ENCODE data around the gene ADAMTS2. TPM values are rescaled to one million over a fixed set of nuclear protein-coding genes. Genes with fewer than 3 reads are reported as not detected.

The ADAMTS2 gene
- total and polyA plus RNA-seq, 4 donors: 4.8 to 49.8 (median 32.0) TPM

DNA sequence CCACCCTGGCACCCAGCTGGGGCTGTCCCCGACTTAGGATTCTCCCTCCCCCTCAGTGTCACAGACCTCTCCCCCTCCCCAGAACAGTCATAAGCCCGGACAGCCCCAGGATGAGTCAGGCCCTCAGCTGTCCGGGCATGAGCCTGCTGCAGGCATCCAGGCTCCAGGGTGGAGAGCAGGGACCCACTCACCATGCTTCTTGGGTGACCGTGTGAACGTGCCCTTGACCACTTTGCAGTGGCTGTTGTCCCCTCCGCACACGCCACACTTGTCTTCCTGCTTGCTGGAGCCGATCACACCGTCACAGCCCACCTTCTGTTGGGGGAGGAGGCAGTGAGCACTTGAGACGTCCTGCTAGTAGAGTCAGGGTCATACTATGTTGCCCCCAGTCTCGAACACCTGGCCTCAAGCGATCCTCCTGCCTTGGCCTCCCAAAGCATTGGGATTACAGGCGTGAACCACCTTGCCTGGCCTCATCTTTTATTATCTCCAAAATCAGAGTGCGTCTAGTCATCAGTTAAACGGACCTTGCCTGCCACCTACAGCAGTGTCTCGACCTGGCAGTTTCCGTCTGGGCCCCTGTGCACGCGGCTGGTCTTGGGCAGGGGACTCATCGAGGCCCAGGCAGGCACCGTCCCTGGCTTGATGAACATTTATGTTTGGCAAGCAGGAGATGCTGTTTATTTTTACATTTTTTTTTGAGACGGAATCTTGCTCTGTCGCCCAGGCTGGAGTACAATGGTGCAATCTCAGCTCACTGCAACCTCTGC lies 212.5 kb downstream of the ADAMTS2 start:
- H3K36me3 ChIP-seq (ENCODE audit: control insufficient read depth in 1 of 2, insufficient read depth in 2 of 2, low read length in 1 of 2): no peaks in the 10 kb centered on the region
- intact Hi-C loops (cut with DNase I): no loop called here
- ATAC-seq (ENCODE audit: low FRiP score) (no peak), DNase-seq (peak in 1 of 2 donors; percentile 48)
- no peak overlapping the region for H3K4me3 ChIP-seq (ENCODE audit: low read length in 2 of 2)
- no peaks in the 10 kb centered on the region for H3K4me1 ChIP-seq (ENCODE audit: control insufficient read depth in 1 of 2, insufficient read depth in 2 of 2, low read length in 2 of 2)
- no peaks in the 10 kb centered on the region for H3K9me3 ChIP-seq (ENCODE audit: control insufficient read depth, low read length)
- no peak overlapping the region for H3K27ac ChIP-seq (ENCODE audit: low read depth in 1 of 2, low read length in 2 of 2)
- WGBS, 2 donors: 87 to 88% methylated on average over 23 of the region's 23 CpGs
- H3K27me3 ChIP-seq (ENCODE audit: control insufficient read depth in 1 of 2, insufficient read depth in 2 of 2, low read length in 1 of 2): no peaks in the 10 kb centered on the region

DNA sequence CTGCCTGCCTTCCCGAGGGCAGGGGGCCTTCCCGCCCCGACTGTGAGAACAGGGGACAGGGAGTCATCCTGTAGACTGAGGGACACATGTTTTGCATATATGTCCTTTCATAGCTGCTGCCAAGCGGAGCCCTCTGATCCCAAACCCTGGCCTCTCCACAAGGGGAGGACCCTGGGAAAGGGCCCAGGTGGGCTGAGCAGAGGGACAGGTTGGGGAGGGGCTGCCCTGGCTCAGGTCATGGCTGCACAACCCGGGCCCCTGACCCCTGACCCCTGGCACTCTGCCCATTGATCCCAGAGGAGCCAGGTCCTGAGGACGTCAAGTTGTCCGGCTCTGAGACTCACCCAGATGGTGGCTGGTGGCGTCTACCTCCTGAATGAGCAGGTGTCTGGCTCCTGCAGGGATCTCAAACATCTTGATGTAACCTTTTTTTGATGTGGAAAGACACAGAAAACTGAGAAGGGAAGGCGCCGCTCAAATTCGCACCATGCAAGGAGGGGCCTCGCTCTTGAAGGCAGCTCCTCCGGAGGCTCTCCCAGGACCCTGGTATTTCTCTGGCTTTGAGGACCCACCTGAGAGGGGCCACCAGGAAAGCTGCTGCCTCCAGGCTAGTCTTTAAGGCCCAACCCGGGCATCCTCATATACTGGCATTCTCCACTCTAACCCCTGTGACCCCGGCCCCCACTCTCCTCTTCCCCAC lies 213.2 kb downstream of the ADAMTS2 start:
- no peaks in the 10 kb centered on the region for H3K36me3 ChIP-seq (ENCODE audit: control insufficient read depth in 1 of 2, insufficient read depth in 2 of 2, low read length in 1 of 2)
- no peaks in the 10 kb centered on the region for H3K27me3 ChIP-seq (ENCODE audit: control insufficient read depth in 1 of 2, insufficient read depth in 2 of 2, low read length in 1 of 2)
- no peak overlapping the region for H3K4me3 ChIP-seq (ENCODE audit: low read length in 2 of 2)
- H3K4me1 ChIP-seq (ENCODE audit: control insufficient read depth in 1 of 2, insufficient read depth in 2 of 2, low read length in 2 of 2): no peaks in the 10 kb centered on the region
- H3K9me3 ChIP-seq (ENCODE audit: control insufficient read depth, low read length): no peaks in the 10 kb centered on the region
- no peak for ATAC-seq (ENCODE audit: low FRiP score)
- peak in 1 of 2 donors; percentile 73 for DNase-seq
- 82 to 86% methylated on average over 15 of the region's 15 CpGs for WGBS, 2 donors
- no peak overlapping the region for H3K27ac ChIP-seq (ENCODE audit: low read depth in 1 of 2, low read length in 2 of 2)
- intact Hi-C loops (cut with DNase I): no loop called here

GRCh38 chr5:179131321-179131835 lies 213.9 kb downstream of the ADAMTS2 start:
- no peaks in the 10 kb centered on the region for H3K36me3 ChIP-seq (ENCODE audit: control insufficient read depth in 1 of 2, insufficient read depth in 2 of 2, low read length in 1 of 2)
- no peaks in the 10 kb centered on the region for H3K9me3 ChIP-seq (ENCODE audit: control insufficient read depth, low read length)
- no peaks in the 10 kb centered on the region for H3K4me1 ChIP-seq (ENCODE audit: control insufficient read depth in 1 of 2, insufficient read depth in 2 of 2, low read length in 2 of 2)
- no peaks in the 10 kb centered on the region for H3K27me3 ChIP-seq (ENCODE audit: control insufficient read depth in 1 of 2, insufficient read depth in 2 of 2, low read length in 1 of 2)
- intact Hi-C loops (cut with DNase I): no loop called here
- WGBS, 2 donors: 90 to 93% methylated on average over 10 of the region's 10 CpGs
- H3K27ac ChIP-seq (ENCODE audit: low read depth in 1 of 2, low read length in 2 of 2): no peak overlapping the region
- ATAC-seq (ENCODE audit: low FRiP score) (no peak), DNase-seq (peak in 1 of 2 donors; percentile 47)
- no peak overlapping the region for H3K4me3 ChIP-seq (ENCODE audit: low read length in 2 of 2)

DNA sequence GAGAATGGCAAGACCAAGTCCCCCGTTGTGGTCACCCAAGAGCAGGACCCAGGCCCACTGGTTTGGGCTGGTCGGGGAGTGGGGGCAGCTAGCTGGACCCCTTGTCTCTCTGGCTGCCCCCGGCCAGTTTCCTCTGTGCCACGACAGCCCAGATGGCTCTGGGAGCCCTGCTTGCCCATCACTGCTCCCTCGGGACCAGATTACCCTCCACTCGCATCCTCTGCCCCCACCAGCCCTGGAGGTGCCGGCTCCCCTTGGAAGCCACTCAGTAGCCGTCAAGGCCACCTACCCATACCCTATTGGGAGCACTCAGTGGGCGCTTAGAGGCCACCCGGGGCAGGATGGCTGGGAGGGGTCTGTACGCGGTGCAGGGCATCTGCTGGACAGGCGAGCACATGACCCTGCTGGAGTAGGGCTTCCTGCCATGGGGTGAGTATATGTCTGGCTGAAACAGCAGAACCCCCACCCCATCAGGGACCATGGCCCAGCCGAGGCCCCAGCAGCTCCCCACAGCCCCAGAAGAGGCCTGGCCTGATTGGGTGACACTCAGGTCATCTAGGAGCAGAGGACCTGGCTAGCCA lies 215.1 kb downstream of the ADAMTS2 start:
- 92% methylated on average over 14 of the region's 14 CpGs for WGBS, 2 donors
- no peaks in the 10 kb centered on the region for H3K4me1 ChIP-seq (ENCODE audit: control insufficient read depth in 1 of 2, insufficient read depth in 2 of 2, low read length in 2 of 2)
- DNase-seq (peak in 1 of 2 donors; percentile 58), ATAC-seq (ENCODE audit: low FRiP score) (no peak)
- no peak overlapping the region for H3K27ac ChIP-seq (ENCODE audit: low read depth in 1 of 2, low read length in 2 of 2)
- no peaks in the 10 kb centered on the region for H3K27me3 ChIP-seq (ENCODE audit: control insufficient read depth in 1 of 2, insufficient read depth in 2 of 2, low read length in 1 of 2)
- no peak overlapping the region for H3K4me3 ChIP-seq (ENCODE audit: low read length in 2 of 2)
- no peaks in the 10 kb centered on the region for H3K9me3 ChIP-seq (ENCODE audit: control insufficient read depth, low read length)
- H3K36me3 ChIP-seq (ENCODE audit: control insufficient read depth in 1 of 2, insufficient read depth in 2 of 2, low read length in 1 of 2): no peaks in the 10 kb centered on the region
- intact Hi-C loops (cut with DNase I): no loop called here

DNA sequence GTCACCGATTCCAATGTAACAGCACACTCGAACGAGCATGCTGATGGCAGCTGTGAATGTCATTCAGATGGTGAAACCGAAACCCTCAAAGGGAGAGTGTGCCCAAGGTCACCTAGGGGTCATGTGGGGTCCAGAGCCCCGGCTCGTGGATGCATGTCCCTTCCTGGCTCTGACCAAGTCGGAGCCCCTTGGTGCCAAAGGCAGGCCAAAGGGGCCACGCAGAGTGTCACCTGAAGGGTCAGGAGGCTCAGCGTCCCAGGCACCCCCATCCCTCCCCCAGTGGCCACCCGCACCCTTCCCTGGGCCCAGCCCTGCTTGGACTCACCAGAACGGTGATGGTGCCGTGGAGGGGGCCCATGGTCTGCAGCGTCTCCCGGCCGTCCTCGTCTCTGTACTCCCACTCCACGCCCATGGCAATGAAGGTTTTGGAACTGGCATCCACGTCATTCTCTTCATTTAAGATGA lies 215.6 kb downstream of the ADAMTS2 start:
- WGBS, 2 donors: 75 to 78% methylated on average over 18 of the region's 18 CpGs
- no peaks in the 10 kb centered on the region for H3K9me3 ChIP-seq (ENCODE audit: control insufficient read depth, low read length)
- no peaks in the 10 kb centered on the region for H3K27me3 ChIP-seq (ENCODE audit: control insufficient read depth in 1 of 2, insufficient read depth in 2 of 2, low read length in 1 of 2)
- intact Hi-C loops (cut with DNase I): no loop called here
- H3K36me3 ChIP-seq (ENCODE audit: control insufficient read depth in 1 of 2, insufficient read depth in 2 of 2, low read length in 1 of 2): no peaks in the 10 kb centered on the region
- ATAC-seq (ENCODE audit: low FRiP score): no peak
- DNase-seq: peak in 1 of 2 donors; percentile 66
- no peak overlapping the region for H3K4me3 ChIP-seq (ENCODE audit: low read length in 2 of 2)
- H3K4me1 ChIP-seq (ENCODE audit: control insufficient read depth in 1 of 2, insufficient read depth in 2 of 2, low read length in 2 of 2): no peaks in the 10 kb centered on the region
- H3K27ac ChIP-seq (ENCODE audit: low read depth in 1 of 2, low read length in 2 of 2): no peak overlapping the region

DNA sequence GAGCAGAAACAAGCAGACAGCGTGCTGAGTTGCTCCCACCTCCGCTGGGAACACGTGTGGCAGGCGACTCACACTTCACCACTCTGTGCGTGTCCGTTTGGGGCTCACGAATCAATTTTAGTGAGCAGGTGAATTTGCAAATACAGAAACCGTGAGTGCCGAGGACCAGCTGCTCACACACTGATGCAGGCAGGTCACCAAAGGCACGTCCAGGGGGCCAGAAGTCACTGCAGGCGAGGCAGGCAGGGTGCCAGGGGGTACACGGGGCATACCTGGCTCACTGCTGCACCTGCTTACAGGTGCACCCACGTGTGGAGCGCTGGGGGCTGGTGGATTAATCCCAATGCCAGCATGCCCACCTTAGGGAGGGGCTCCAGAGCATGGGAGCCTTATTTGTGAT lies 216.3 kb downstream of the ADAMTS2 start:
- intact Hi-C loops (cut with DNase I): no loop called here
- H3K36me3 ChIP-seq (ENCODE audit: control insufficient read depth in 1 of 2, insufficient read depth in 2 of 2, low read length in 1 of 2): no peaks in the 10 kb centered on the region
- ATAC-seq (ENCODE audit: low FRiP score) (no peak), DNase-seq (peak in 1 of 2 donors; percentile 62)
- H3K9me3 ChIP-seq (ENCODE audit: control insufficient read depth, low read length): no peaks in the 10 kb centered on the region
- no peaks in the 10 kb centered on the region for H3K4me1 ChIP-seq (ENCODE audit: control insufficient read depth in 1 of 2, insufficient read depth in 2 of 2, low read length in 2 of 2)
- no peaks in the 10 kb centered on the region for H3K27me3 ChIP-seq (ENCODE audit: control insufficient read depth in 1 of 2, insufficient read depth in 2 of 2, low read length in 1 of 2)
- 88 to 91% methylated on average over 14 of the region's 14 CpGs for WGBS, 2 donors
- no peak overlapping the region for H3K27ac ChIP-seq (ENCODE audit: low read depth in 1 of 2, low read length in 2 of 2)
- no peak overlapping the region for H3K4me3 ChIP-seq (ENCODE audit: low read length in 2 of 2)

DNA sequence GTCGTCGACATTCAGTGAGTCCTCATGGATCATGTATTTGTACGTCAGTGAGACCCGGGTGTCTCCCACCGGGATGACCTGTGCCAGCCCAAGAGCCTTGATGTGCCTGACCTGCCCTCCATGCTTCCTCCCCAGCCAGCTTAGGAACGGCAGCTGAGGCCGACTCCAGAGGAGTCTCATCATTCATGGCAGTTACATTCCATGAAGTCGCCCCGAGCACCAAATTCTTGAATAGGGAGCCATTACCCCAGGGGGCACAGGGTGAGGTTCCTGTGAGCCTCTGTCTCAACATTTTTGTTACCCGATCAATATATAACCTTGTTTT lies 217.3 kb downstream of the ADAMTS2 start:
- H3K27me3 ChIP-seq (ENCODE audit: control insufficient read depth in 1 of 2, insufficient read depth in 2 of 2, low read length in 1 of 2): no peaks in the 10 kb centered on the region
- no peak overlapping the region for H3K4me3 ChIP-seq (ENCODE audit: low read length in 2 of 2)
- no peaks in the 10 kb centered on the region for H3K9me3 ChIP-seq (ENCODE audit: control insufficient read depth, low read length)
- H3K27ac ChIP-seq (ENCODE audit: low read depth in 1 of 2, low read length in 2 of 2): no peak overlapping the region
- no peaks in the 10 kb centered on the region for H3K4me1 ChIP-seq (ENCODE audit: control insufficient read depth in 1 of 2, insufficient read depth in 2 of 2, low read length in 2 of 2)
- H3K36me3 ChIP-seq (ENCODE audit: control insufficient read depth in 1 of 2, insufficient read depth in 2 of 2, low read length in 1 of 2): no peaks in the 10 kb centered on the region
- intact Hi-C loops (cut with DNase I): no loop called here
- WGBS, 2 donors: 85 to 86% methylated on average over 10 of the region's 10 CpGs
- DNase-seq: peak in 1 of 2 donors; percentile 54
- ATAC-seq (ENCODE audit: low FRiP score): no peak

- no peaks in the 10 kb centered on the region for H3K27me3 ChIP-seq (ENCODE audit: control insufficient read depth in 1 of 2, insufficient read depth in 2 of 2, low read length in 1 of 2)
- intact Hi-C loops (cut with DNase I): no loop called here
- no peaks in the 10 kb centered on the region for H3K9me3 ChIP-seq (ENCODE audit: control insufficient read depth, low read length)
- no peak overlapping the region for H3K4me3 ChIP-seq (ENCODE audit: low read length in 2 of 2)
- DNase-seq (peak in 1 of 2 donors; percentile 62), ATAC-seq (ENCODE audit: low FRiP score) (no peak)
- H3K27ac ChIP-seq (ENCODE audit: low read depth in 1 of 2, low read length in 2 of 2): no peak overlapping the region
- no peaks in the 10 kb centered on the region for H3K4me1 ChIP-seq (ENCODE audit: control insufficient read depth in 1 of 2, insufficient read depth in 2 of 2, low read length in 2 of 2)
- no peaks in the 10 kb centered on the region for H3K36me3 ChIP-seq (ENCODE audit: control insufficient read depth in 1 of 2, insufficient read depth in 2 of 2, low read length in 1 of 2)
- 90 to 92% methylated on average over 21 of the region's 21 CpGs for WGBS, 2 donors
Measured at GRCh38 chr5:179127136-179128040, 217.9 kb downstream of the ADAMTS2 start.
